ENCODE results near the gene POMC.
"Not testable (repeated sequence)": the region's sequence is repeated elsewhere in the genome, so short reads cannot be mapped to it uniquely, and the experiment has no call there.

The POMC gene

GRCh38 chr2:25150993-25151392 lies 17.4 kb downstream of the POMC start:
- not testable (repeated sequence) for H4K8ac ChIP-seq (ENCODE audit: low read depth, low read length); H3K4ac ChIP-seq (ENCODE audit: low read depth, low read length); H3K79me2 ChIP-seq (ENCODE audit: control insufficient read depth, insufficient read depth, low read length, poor library complexity); H3K4me1 ChIP-seq (ENCODE audit: control insufficient read depth in 1 of 2, insufficient read depth in 2 of 2, low read length in 2 of 2); H2BK12ac ChIP-seq (ENCODE audit: low read length); H3K4me3 ChIP-seq (ENCODE audit: low read depth, low read length); H2BK120ac ChIP-seq (ENCODE audit: insufficient read depth, low read length, poor library complexity); H3K36me3 ChIP-seq (ENCODE audit: control insufficient read depth in 1 of 2, insufficient read depth in 2 of 2, low read length in 2 of 2); H3K79me1 ChIP-seq (ENCODE audit: low read length); H2AFZ ChIP-seq (ENCODE audit: insufficient read depth, low read length, poor library complexity); H4K91ac ChIP-seq (ENCODE audit: low read depth, low read length); H3K4me2 ChIP-seq (ENCODE audit: low read length); H3K14ac ChIP-seq (ENCODE audit: low read length); H2AK5ac ChIP-seq (ENCODE audit: low read length); H3K9me3 ChIP-seq (ENCODE audit: insufficient read depth, low read depth, low read length); DNase-seq; H3K18ac ChIP-seq (ENCODE audit: low read length); H4K12ac ChIP-seq (ENCODE audit: low read depth, low read length); H3K27ac ChIP-seq (ENCODE audit: low read depth, low read length); H3K23ac ChIP-seq (ENCODE audit: low read length); H3K27me3 ChIP-seq (ENCODE audit: insufficient read depth, low read length); H3K9ac ChIP-seq (ENCODE audit: low read length); H2BK5ac ChIP-seq (ENCODE audit: low read depth, low read length, poor library complexity)
- WGBS (ENCODE audit: extremely low coverage, insufficient coverage, insufficient read length): no CpG with 5 or more reads among the region's 5 CpGs

- Histone ChIP-seq H3K36me3 (ENCODE audit: control insufficient read depth in 1 of 2, insufficient read depth in 2 of 2, low read length in 2 of 2) (no peaks in the 10 kb centered on the region), H3K4me3 (ENCODE audit: low read depth, low read length) (no peak overlapping the region), H4K12ac (ENCODE audit: low read depth, low read length) (no peak overlapping the region), H3K9ac (ENCODE audit: low read length) (no peak overlapping the region), H3K79me1 (ENCODE audit: low read length) (no peaks in the 10 kb centered on the region), H2AFZ (ENCODE audit: insufficient read depth, low read length, poor library complexity) (no peak overlapping the region), H4K91ac (ENCODE audit: low read depth, low read length) (no peak overlapping the region), H3K18ac (ENCODE audit: low read length) (no peak overlapping the region), H3K9me3 (ENCODE audit: insufficient read depth, low read depth, low read length) (no peaks in the 10 kb centered on the region), H3K4ac (ENCODE audit: low read depth, low read length) (no peak overlapping the region), H3K4me2 (ENCODE audit: low read length) (no peak overlapping the region), H3K4me1 (ENCODE audit: control insufficient read depth in 1 of 2, insufficient read depth in 2 of 2, low read length in 2 of 2) (no peaks in the 10 kb centered on the region), H3K14ac (ENCODE audit: low read length) (no peak overlapping the region), H3K27ac (ENCODE audit: low read depth, low read length) (no peak overlapping the region), H3K27me3 (ENCODE audit: insufficient read depth, low read length) (no peaks in the 10 kb centered on the region), H4K8ac (ENCODE audit: low read depth, low read length) (no peak overlapping the region), H3K79me2 (ENCODE audit: control insufficient read depth, insufficient read depth, low read length, poor library complexity) (no peaks in the 10 kb centered on the region), H2AK5ac (ENCODE audit: low read length) (no peak overlapping the region), H3K23ac (ENCODE audit: low read length) (no peak overlapping the region), H2BK120ac (ENCODE audit: insufficient read depth, low read length, poor library complexity) (no peak overlapping the region), H2BK5ac (ENCODE audit: low read depth, low read length, poor library complexity) (no peak overlapping the region), H2BK12ac (ENCODE audit: low read length) (no peak overlapping the region)
- no peak for DNase-seq
- no CpG with 5 or more reads among the region's 6 CpGs for WGBS (ENCODE audit: extremely low coverage, insufficient coverage, insufficient read length)
Observed at GRCh38 chr2:25149646-25150045, 18.7 kb downstream of the POMC start.

GRCh38 chr2:25146896-25147295 lies 21.5 kb downstream of the POMC start:
- Histone ChIP-seq H4K12ac (ENCODE audit: low read depth, low read length) (no peak overlapping the region), H2AK5ac (ENCODE audit: low read length) (no peak overlapping the region), H3K14ac (ENCODE audit: low read length) (no peak overlapping the region), H4K8ac (ENCODE audit: low read depth, low read length) (no peak overlapping the region), H2BK12ac (ENCODE audit: low read length) (no peak overlapping the region), H3K23ac (ENCODE audit: low read length) (no peak overlapping the region), H4K91ac (ENCODE audit: low read depth, low read length) (no peak overlapping the region), H3K4me1 (ENCODE audit: control insufficient read depth in 1 of 2, insufficient read depth in 2 of 2, low read length in 2 of 2) (no peaks in the 10 kb centered on the region), H2BK120ac (ENCODE audit: insufficient read depth, low read length, poor library complexity) (no peak overlapping the region), H3K9ac (ENCODE audit: low read length) (no peak overlapping the region), H3K36me3 (ENCODE audit: control insufficient read depth in 1 of 2, insufficient read depth in 2 of 2, low read length in 2 of 2) (no peaks in the 10 kb centered on the region), H3K27me3 (ENCODE audit: insufficient read depth, low read length) (no peaks in the 10 kb centered on the region), H3K4ac (ENCODE audit: low read depth, low read length) (no peak overlapping the region), H3K18ac (ENCODE audit: low read length) (no peak overlapping the region), H3K27ac (ENCODE audit: low read depth, low read length) (no peak overlapping the region), H3K9me3 (ENCODE audit: insufficient read depth, low read depth, low read length) (no peaks in the 10 kb centered on the region), H3K4me2 (ENCODE audit: low read length) (no peak overlapping the region), H3K79me2 (ENCODE audit: control insufficient read depth, insufficient read depth, low read length, poor library complexity) (no peaks in the 10 kb centered on the region), H2BK5ac (ENCODE audit: low read depth, low read length, poor library complexity) (no peak overlapping the region), H3K79me1 (ENCODE audit: low read length) (no peaks in the 10 kb centered on the region), H2AFZ (ENCODE audit: insufficient read depth, low read length, poor library complexity) (no peak overlapping the region), H3K4me3 (ENCODE audit: low read depth, low read length) (no peak overlapping the region)
- WGBS (ENCODE audit: extremely low coverage, insufficient coverage, insufficient read length): no CpG with 5 or more reads among the region's 10 CpGs
- no peak for DNase-seq

- H2BK5ac ChIP-seq (ENCODE audit: low read depth, low read length, poor library complexity): no peak overlapping the region
- no peak overlapping the region for H4K8ac ChIP-seq (ENCODE audit: low read depth, low read length)
- H3K36me3 ChIP-seq (ENCODE audit: control insufficient read depth in 1 of 2, insufficient read depth in 2 of 2, low read length in 2 of 2): no peaks in the 10 kb centered on the region
- no peak overlapping the region for H3K4ac ChIP-seq (ENCODE audit: low read depth, low read length)
- H3K4me3 ChIP-seq (ENCODE audit: low read depth, low read length): no peak overlapping the region
- no peak for DNase-seq
- H2AK5ac ChIP-seq (ENCODE audit: low read length): no peak overlapping the region
- no peak overlapping the region for H2BK12ac ChIP-seq (ENCODE audit: low read length)
- no peak overlapping the region for H3K27ac ChIP-seq (ENCODE audit: low read depth, low read length)
- no peak overlapping the region for H3K14ac ChIP-seq (ENCODE audit: low read length)
- H4K91ac ChIP-seq (ENCODE audit: low read depth, low read length): no peak overlapping the region
- no peaks in the 10 kb centered on the region for H3K9me3 ChIP-seq (ENCODE audit: insufficient read depth, low read depth, low read length)
- no peaks in the 10 kb centered on the region for H3K79me1 ChIP-seq (ENCODE audit: low read length)
- no CpG with 5 or more reads among the region's 6 CpGs for WGBS (ENCODE audit: extremely low coverage, insufficient coverage, insufficient read length)
- no peaks in the 10 kb centered on the region for H3K4me1 ChIP-seq (ENCODE audit: control insufficient read depth in 1 of 2, insufficient read depth in 2 of 2, low read length in 2 of 2)
- H3K23ac ChIP-seq (ENCODE audit: low read length): no peak overlapping the region
- H3K4me2 ChIP-seq (ENCODE audit: low read length): no peak overlapping the region
- H2BK120ac ChIP-seq (ENCODE audit: insufficient read depth, low read length, poor library complexity): no peak overlapping the region
- no peak overlapping the region for H3K18ac ChIP-seq (ENCODE audit: low read length)
- H4K12ac ChIP-seq (ENCODE audit: low read depth, low read length): no peak overlapping the region
- H3K79me2 ChIP-seq (ENCODE audit: control insufficient read depth, insufficient read depth, low read length, poor library complexity): no peaks in the 10 kb centered on the region
- no peak overlapping the region for H2AFZ ChIP-seq (ENCODE audit: insufficient read depth, low read length, poor library complexity)
- no peaks in the 10 kb centered on the region for H3K27me3 ChIP-seq (ENCODE audit: insufficient read depth, low read length)
- no peak overlapping the region for H3K9ac ChIP-seq (ENCODE audit: low read length)
Observed at GRCh38 chr2:25145803-25146202, 22.6 kb downstream of the POMC start.
